ENCODE results near the gene RBM47. TPM values are rescaled to one million over a fixed set of nuclear protein-coding genes. Genes with fewer than 3 reads are reported as not detected.
"Not testable (repeated sequence)": the region's sequence is repeated elsewhere in the genome, so short reads cannot be mapped to it uniquely, and the experiment has no call there.

The RBM47 gene
- total and polyA plus RNA-seq, 5 experiments from 2014 or later: 0.05 to 0.88 (median 0.43) TPM; not detected in 1

DNA sequence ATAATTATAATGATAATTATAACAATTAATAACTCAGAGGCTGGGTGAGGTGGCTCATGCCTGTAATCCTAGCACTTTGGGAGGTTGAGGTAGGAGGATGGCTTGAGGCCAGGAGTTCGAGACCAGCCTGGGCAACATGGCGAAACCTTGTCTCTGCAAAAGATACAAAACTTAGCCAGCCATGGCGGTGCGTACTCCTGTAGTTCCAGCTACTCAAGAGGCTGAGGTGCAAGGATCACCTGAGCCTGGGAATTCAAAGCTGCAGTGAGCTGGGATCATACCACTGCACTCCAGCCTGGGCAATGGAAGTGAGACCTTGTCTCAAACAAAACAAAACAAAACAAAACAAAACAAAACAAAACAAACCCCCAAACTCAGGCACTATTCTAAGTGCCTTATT, 201.8 kb downstream of the RBM47 start:
- DNase-seq, H3K27me3 Mint-ChIP-seq, H3K4me3 Mint-ChIP-seq, ATAC-seq, POLR2A ChIA-PET, H3K27ac Mint-ChIP-seq, H3K36me3 Mint-ChIP-seq, H3K9me3 Mint-ChIP-seq: not testable (repeated sequence)
- H3K4me1 Mint-ChIP-seq: peaks cover 2 to 11% (median 8%) of the 10 kb centered on the region in 4 donors

GRCh38 chr4:40427128-40427527, 202.5 kb downstream of the RBM47 start:
- DNase-seq (no peak), ATAC-seq (no peak)
- Mint-ChIP-seq H3K27me3 (no peaks in the 10 kb centered on the region), H3K9me3 (no peaks in the 10 kb centered on the region), H3K27ac (no peak overlapping the region), H3K4me1 (peaks cover 2 to 11% (median 5%) of the 10 kb centered on the region in 4 donors), H3K36me3 (no peaks in the 10 kb centered on the region), H3K4me3 (no peak overlapping the region)
- POLR2A ChIA-PET: no interaction called here

DNA sequence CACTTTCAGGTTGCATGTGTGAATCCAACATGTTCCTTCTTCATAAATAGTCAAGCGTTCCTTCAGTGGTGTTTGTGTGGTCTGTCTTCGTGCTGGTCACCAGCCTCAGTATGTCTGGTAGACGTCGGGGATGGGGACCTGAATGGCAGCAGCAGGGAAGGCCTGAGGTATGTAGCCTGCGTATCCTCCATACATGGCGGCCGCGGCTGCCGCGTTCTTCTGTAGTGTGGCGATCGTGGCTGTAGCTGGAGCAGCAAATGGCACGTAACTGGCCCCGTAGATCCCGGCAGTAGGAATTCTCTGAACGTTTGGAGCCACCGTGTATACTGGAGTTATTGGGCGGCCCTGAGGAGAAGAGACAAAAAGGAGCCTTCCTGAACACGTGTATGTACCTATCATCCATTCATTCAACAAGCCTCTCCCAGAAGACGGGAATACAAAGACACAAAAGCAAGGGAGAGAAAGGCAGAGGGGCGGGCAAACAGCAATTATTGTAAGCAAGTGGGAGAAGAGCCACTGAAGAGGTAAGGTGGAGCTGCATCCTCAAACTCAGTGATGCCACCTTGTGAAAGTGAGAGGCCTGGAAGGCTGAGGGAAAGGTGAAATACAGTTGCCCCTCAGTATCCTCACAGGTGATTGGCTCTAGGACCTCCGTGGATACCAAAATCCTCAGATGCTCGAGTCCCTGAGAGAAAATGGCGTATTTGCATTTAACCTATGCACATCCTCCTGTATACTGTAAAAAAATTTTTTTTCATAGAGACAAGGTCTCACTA, 203.7 kb downstream of the RBM47 start:
- H3K4me1 Mint-ChIP-seq: no peaks in the 10 kb centered on the region
- ATAC-seq (no peak), DNase-seq (no peak)
- no peaks in the 10 kb centered on the region for H3K9me3 Mint-ChIP-seq
- no peaks in the 10 kb centered on the region for H3K36me3 Mint-ChIP-seq
- H3K27ac Mint-ChIP-seq: peak overlapping the region in 1 of 10 donors; percentile 19
- H3K4me3 Mint-ChIP-seq: no peak overlapping the region
- no peaks in the 10 kb centered on the region for H3K27me3 Mint-ChIP-seq
- POLR2A ChIA-PET: no interaction called here

- ATAC-seq (no peak), DNase-seq (no peak)
- H3K4me1 Mint-ChIP-seq: no peaks in the 10 kb centered on the region
- no peak overlapping the region for H3K27ac Mint-ChIP-seq
- H3K36me3 Mint-ChIP-seq: peaks cover 0 to 3% (median 0%) of the 10 kb centered on the region in 3 donors
- no peaks in the 10 kb centered on the region for H3K27me3 Mint-ChIP-seq
- POLR2A ChIA-PET: no interaction called here
- no peak overlapping the region for H3K4me3 Mint-ChIP-seq
- H3K9me3 Mint-ChIP-seq: peaks cover 0 to 5% (median 0%) of the 10 kb centered on the region in 9 donors
These were observed 205.9 kb downstream of the RBM47 start for GRCh38 chr4:40423735-40424134.

- POLR2A ChIA-PET: no interaction called here
- no peak for DNase-seq
- ATAC-seq: no peak
- H3K4me1 Mint-ChIP-seq: no peaks in the 10 kb centered on the region
- peaks cover 0 to 12% (median 0%) of the 10 kb centered on the region in 3 donors for H3K36me3 Mint-ChIP-seq
- no peaks in the 10 kb centered on the region for H3K27me3 Mint-ChIP-seq
- peaks cover 0 to 16% (median 3%) of the 10 kb centered on the region in 9 donors for H3K9me3 Mint-ChIP-seq
- no peak overlapping the region for H3K4me3 Mint-ChIP-seq
- H3K27ac Mint-ChIP-seq: no peak overlapping the region
These were observed 207.6 kb downstream of the RBM47 start for GRCh38 chr4:40421839-40422708.

DNA sequence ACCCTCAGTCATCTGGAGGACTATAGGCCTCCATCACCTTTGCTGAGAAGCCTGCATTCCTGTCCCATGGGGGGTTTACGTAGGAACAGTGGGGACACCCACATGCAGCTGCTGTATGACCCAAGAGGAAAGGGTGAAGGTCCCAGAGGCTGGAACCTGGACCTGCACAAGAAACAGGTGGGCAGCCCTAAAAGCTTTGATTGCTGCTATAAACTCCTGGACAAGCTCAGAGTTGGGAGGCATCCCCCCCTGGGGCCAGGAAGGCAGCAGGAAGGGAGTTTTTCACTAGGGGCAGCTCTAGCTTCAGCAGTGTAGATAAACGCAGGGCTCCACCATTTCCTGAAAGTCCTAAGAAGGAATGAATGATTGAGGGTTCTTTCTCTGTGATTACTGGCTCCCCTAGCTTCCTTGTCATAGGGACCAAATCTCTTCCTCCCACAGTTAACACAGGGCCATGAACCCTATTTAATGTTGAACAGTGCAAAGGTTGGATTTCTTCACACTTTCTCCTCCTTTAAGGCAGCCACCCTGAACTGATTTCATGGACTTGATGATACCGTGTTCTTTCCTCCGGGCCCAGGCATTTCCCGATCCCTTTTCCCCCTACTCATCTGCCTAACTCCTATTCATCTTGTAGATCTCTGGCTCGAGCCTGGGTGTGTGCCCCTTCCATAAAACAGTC, 210.3 kb downstream of the RBM47 start:
- H3K36me3 Mint-ChIP-seq: peaks cover 0 to 12% (median 0%) of the 10 kb centered on the region in 3 donors
- POLR2A ChIA-PET: no interaction called here

GRCh38 chr4:40418430-40419230, 211.0 kb downstream of the RBM47 start:
- Mint-ChIP-seq H3K36me3 (peaks cover 0 to 12% (median 0%) of the 10 kb centered on the region in 3 donors), H3K27ac (no peak overlapping the region), H3K9me3 (peaks cover 0 to 16% (median 3%) of the 10 kb centered on the region in 9 donors), H3K4me1 (no peaks in the 10 kb centered on the region), H3K4me3 (no peak overlapping the region), H3K27me3 (no peaks in the 10 kb centered on the region)
- POLR2A ChIA-PET: no interaction called here
- no peak for ATAC-seq
- no peak for DNase-seq

More for the DNA sequence above, 210.3 kb downstream of the RBM47 start:
- Mint-ChIP-seq H3K27me3 (no peaks in the 10 kb centered on the region), H3K4me3 (no peak overlapping the region), H3K9me3 (peaks cover 0 to 16% (median 3%) of the 10 kb centered on the region in 9 donors), H3K4me1 (no peaks in the 10 kb centered on the region), H3K27ac (no peak overlapping the region)
- DNase-seq: no peak
- no peak for ATAC-seq

GRCh38 chr4:40417941-40418340, 211.7 kb downstream of the RBM47 start:
- H3K9me3 Mint-ChIP-seq: peaks cover 0 to 16% (median 3%) of the 10 kb centered on the region in 9 donors
- no peaks in the 10 kb centered on the region for H3K4me1 Mint-ChIP-seq
- H3K27ac Mint-ChIP-seq: no peak overlapping the region
- H3K36me3 Mint-ChIP-seq: peaks cover 0 to 12% (median 0%) of the 10 kb centered on the region in 3 donors
- H3K27me3 Mint-ChIP-seq: no peaks in the 10 kb centered on the region
- ATAC-seq: no peak
- POLR2A ChIA-PET: no interaction called here
- no peak overlapping the region for H3K4me3 Mint-ChIP-seq
- DNase-seq: no peak

DNA sequence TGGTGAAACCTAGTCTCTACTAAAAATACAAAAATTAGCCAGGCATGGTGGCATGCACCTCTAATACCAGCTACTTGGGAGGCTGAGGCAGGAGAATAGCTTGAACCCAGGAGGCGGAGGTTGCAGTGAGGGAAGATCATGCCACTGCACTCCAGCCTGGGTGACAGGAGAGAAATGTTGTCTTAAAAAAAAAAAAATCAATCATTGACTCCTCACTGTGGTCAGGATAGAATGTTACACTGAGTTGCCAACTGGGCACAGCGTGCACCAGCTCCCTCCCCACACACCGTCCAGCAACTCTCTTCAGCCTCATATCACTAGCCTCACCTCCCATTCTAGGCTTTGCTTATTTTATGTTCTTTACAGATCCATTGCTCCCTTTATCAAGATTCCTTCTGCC, 215.0 kb downstream of the RBM47 start:
- Mint-ChIP-seq H3K27ac (no peak overlapping the region), H3K4me3 (no peak overlapping the region), H3K4me1 (no peaks in the 10 kb centered on the region), H3K9me3 (peaks cover 0 to 16% (median 3%) of the 10 kb centered on the region in 9 donors), H3K36me3 (peaks cover 0 to 12% (median 0%) of the 10 kb centered on the region in 3 donors), H3K27me3 (no peaks in the 10 kb centered on the region)
- POLR2A ChIA-PET: no interaction called here
- DNase-seq (no peak), ATAC-seq (no peak)

GRCh38 chr4:40412866-40413795, 216.5 kb downstream of the RBM47 start:
- Mint-ChIP-seq H3K4me3 (no peak overlapping the region), H3K27me3 (no peaks in the 10 kb centered on the region), H3K27ac (peak overlapping the region in 1 of 10 donors; percentile 62), H3K9me3 (peaks cover 0 to 6% (median 0%) of the 10 kb centered on the region in 9 donors), H3K4me1 (no peaks in the 10 kb centered on the region), H3K36me3 (peaks cover 0 to 3% (median 0%) of the 10 kb centered on the region in 3 donors)
- POLR2A ChIA-PET: no interaction called here
- DNase-seq (no peak), ATAC-seq (no peak)

GRCh38 chr4:40412388-40412787, 217.3 kb downstream of the RBM47 start:
- ATAC-seq: no peak
- H3K27ac Mint-ChIP-seq: no peak overlapping the region
- peaks cover 0 to 6% (median 0%) of the 10 kb centered on the region in 3 donors for H3K36me3 Mint-ChIP-seq

More at GRCh38 chr4:40412388-40412787, 217.3 kb downstream of the RBM47 start:
- H3K4me3 Mint-ChIP-seq: no peak overlapping the region
- POLR2A ChIA-PET: no interaction called here
- DNase-seq: no peak
- no peaks in the 10 kb centered on the region for H3K4me1 Mint-ChIP-seq
- H3K27me3 Mint-ChIP-seq: no peaks in the 10 kb centered on the region
- H3K9me3 Mint-ChIP-seq: peaks cover 0 to 9% (median 5%) of the 10 kb centered on the region in 9 donors

Measured in naive thymus-derived CD8-positive, alpha-beta T cell (primary cell).